ENCODE measurements around the gene GLT8D2.
"Not testable (repeated sequence)": the region's sequence is repeated elsewhere in the genome, so short reads cannot be mapped to it uniquely, and the experiment has no call there.

GRCh38 chr12:104021862-104022261 lies 28.1 kb downstream of the GLT8D2 start:
- not testable (repeated sequence) for TF ChIP-seq SNAI2 (CRISPR knock-in tag; IDR thresholded peaks at IDR 0.05); ZNF565 (CRISPR knock-in tag; conservative IDR thresholded peaks at IDR 0.05; ENCODE audit: low read depth); PATZ1 (CRISPR knock-in tag; IDR thresholded peaks at IDR 0.05; ENCODE audit: borderline replicate concordance); TOX (CRISPR knock-in tag; IDR thresholded peaks at IDR 0.05; ENCODE audit: borderline replicate concordance); ARNTL (CRISPR knock-in tag; IDR thresholded peaks at IDR 0.05; ENCODE audit: borderline replicate concordance, low read depth); TCF4 (CRISPR knock-in tag; IDR thresholded peaks at IDR 0.05; ENCODE audit: borderline replicate concordance); CSDC2 (CRISPR knock-in tag; IDR thresholded peaks at IDR 0.05); ESRRG (CRISPR knock-in tag; IDR thresholded peaks at IDR 0.05)

Data from SK-N-SH treated with all-trans-retinoic acid at 6 μM for 48 hours (cell line).